K562 (cell line): ENCODE results near the gene SEC24C. TPM values are rescaled to one million over a fixed set of nuclear protein-coding genes. Genes with fewer than 3 reads are reported as not detected.

ENCODE experiments used
- ATAC-seq: fragments of 200-7000 bp; cut with Tn5 transposase; 3 replicates; pipeline ENCODE4 v1.9.1; 2020; ENCODE audit warnings: moderate library complexity
- BruUV-seq: library from RNA; stranded (reverse); fragments of 400-500 nt; replicated peaks from 2 replicates; lab custom pipeline; 2021; lab: Mats Ljungman, UMichigan
- CTCF ChIA-PET: fragments of 300-600 bp; formaldehyde crosslinking; extraction: SDS; loops from one replicate; lab custom pipeline; 2021; ENCODE audit warnings: low intra/inter-chr PET ratio; lab: Yijun Ruan, JAX
- POLR2A ChIA-PET: fragments of 300-600, 350-650 bp; sonication (Branson Sonifier 250); formaldehyde crosslinking; extraction: SDS; loops from one replicate; lab custom pipeline; 2021; ENCODE audit warnings: antibody characterized with exemption, inconsistent platforms; lab: Yijun Ruan, JAX
- DNase-seq, 4 experiments: peaks; one replicate each; pipeline versions ENCODE4 v3.0.0 to v3.0.0-alpha.2; 2011 to 2018; ENCODE audit warnings: low spot score in 3 of 4, mixed read lengths in 3 of 4; ENCODE audit errors: extremely low read depth in 1 of 4
- FAIRE-seq: peaks from 2 replicates; lab custom pipeline; 2011; peaks lifted over from hg19 to GRCh38; lab: Jason Lieb, UNC
- H2AFZ ChIP-seq: 2 replicates; pipeline ENCODE4 v1.6.0; 2011; ENCODE audit warnings: low read depth, low read length, control low read depth, inconsistent platforms
- H3K27ac ChIP-seq: fragments of 200-600 bp; 3 replicates; pipeline ENCODE4 v1.8.0; 2011; ENCODE audit warnings: low read depth, mild to moderate bottlenecking, control low read depth, inconsistent platforms, low read length, moderate library complexity, mixed read lengths; ENCODE audit errors: extremely low read depth
- H3K27me3 ChIP-seq, 2 experiments: fragments of 300-600 bp in 1 of 2; 2 replicates in 1 of 2; 3 replicates in 1 of 2; pipeline versions ENCODE4 v1.6.0 to v1.8.0; 2011; ENCODE audit warnings: inconsistent platforms in 2 of 2, low read length in 2 of 2, mild to moderate bottlenecking in 1 of 2, mixed read lengths in 1 of 2, moderate library complexity in 1 of 2; ENCODE audit not compliant: control insufficient read depth in 2 of 2, insufficient read depth in 2 of 2
- H3K36me3 ChIP-seq: fragments of 300-600 bp; 3 replicates; pipeline ENCODE4 v1.8.0; 2011; ENCODE audit warnings: mild to moderate bottlenecking, low read length, inconsistent platforms; ENCODE audit not compliant: control insufficient read depth, insufficient read depth
- H3K4me1 ChIP-seq, 2 experiments: fragments of 200-600 bp in 1 of 2; replicated peaks in 1 of 2; 2 replicates in 1 of 2; 3 replicates in 1 of 2; pipeline versions ENCODE4 v1.5.1 to v1.8.0; 2011; ENCODE audit warnings: inconsistent platforms in 2 of 2, low read length in 2 of 2, mild to moderate bottlenecking in 1 of 2, mixed read lengths in 1 of 2, moderate library complexity in 1 of 2; ENCODE audit not compliant: control insufficient read depth in 2 of 2, insufficient read depth in 2 of 2
- H3K4me2 ChIP-seq: 2 replicates; pipeline ENCODE4 v1.6.1; 2011; ENCODE audit warnings: low read length, control low read depth, inconsistent platforms, mixed read lengths; ENCODE audit not compliant: insufficient read depth
- H3K4me3 ChIP-seq: fragments of 200-600 bp; sonication (generic), shearing (Covaris generic); 2 replicates; pipeline ENCODE4 v1.5.1; 2016; ENCODE audit warnings: control low read depth, inconsistent platforms
- H3K79me2 ChIP-seq: fragments of 200-600 bp; 3 replicates; pipeline ENCODE4 v1.8.0; 2011; ENCODE audit warnings: low read length, inconsistent platforms; ENCODE audit not compliant: control insufficient read depth, insufficient read depth
- H3K9ac ChIP-seq, 2 experiments: 2 replicates each; pipeline versions ENCODE4 v1.6.0 to v1.6.1; 2011; ENCODE audit warnings: low read depth in 2 of 2, low read length in 2 of 2, control low read depth in 1 of 2, inconsistent platforms in 1 of 2, mild to moderate bottlenecking in 1 of 2, mixed read lengths in 1 of 2; ENCODE audit not compliant: insufficient read depth in 1 of 2
- H3K9me1 ChIP-seq: one replicate; pipeline ENCODE4 v1.6.0; 2011; ENCODE audit warnings: inconsistent platforms, mild to moderate bottlenecking, low read length, moderate library complexity; ENCODE audit not compliant: control insufficient read depth, insufficient read depth
- H3K9me3 ChIP-seq: replicated peaks from 2 replicates; pipeline ENCODE4 v1.5.1; 2011; ENCODE audit warnings: low read depth, low read length, inconsistent platforms; ENCODE audit not compliant: control insufficient read depth, insufficient read depth
- H4K20me1 ChIP-seq: replicated peaks from 2 replicates; pipeline ENCODE4 v1.6.1; 2011; ENCODE audit warnings: low read length, inconsistent platforms, mixed read lengths; ENCODE audit not compliant: control insufficient read depth, insufficient read depth
- KLF6 ChIP-seq: fragments of 250-450 bp; sonication (Bioruptor Pico); IDR thresholded peaks from 2 replicates; pipeline ENCODE4 v1.4.0; 2020; ENCODE audit warnings: mild to moderate bottlenecking, moderate library complexity, borderline replicate concordance
- POLR2G ChIP-seq: fragments of 200-400 bp; formaldehyde crosslinking; IDR thresholded peaks from 2 replicates; pipeline ENCODE4 v1.6.1; 2017; ENCODE audit warnings: low read depth, mild to moderate bottlenecking, antibody characterized with exemption, low read length, moderate library complexity
- ZNF644 ChIP-seq: fragments of 200-800 bp; sonication (Bioruptor generic); IDR thresholded peaks from 2 replicates; pipeline ENCODE4 v1.6.1; 2016; ENCODE audit warnings: low read depth, missing genetic modification characterization, missing compliant biosample characterization
- ZNF695 ChIP-seq: fragments of 450-650 bp; formaldehyde crosslinking; IDR thresholded peaks from 2 replicates; pipeline ENCODE4 v1.4.0; 2020; ENCODE audit warnings: mild to moderate bottlenecking, moderate library complexity
- WGBS: fragments of 100-300 bp; shearing (Covaris generic); methylation state at CpG from one replicate; pipeline ENCODE4 v1.1.6; 2016; ENCODE audit warnings: low coverage, mixed read lengths; ENCODE audit not compliant: insufficient coverage; ENCODE audit errors: missing lambda C conversion rate; 5-methylcytosine and 5-hydroxymethylcytosine counted together
- in situ Hi-C: fragments of 300-500 bp; cut with MboI; formaldehyde crosslinking; loops from 4 replicates; pipeline ENCODE4 v1.15.0; 2018; ENCODE audit warnings: inconsistent platforms, mixed read lengths
- intact Hi-C: fragments of 100-400 bp; cut with micrococcal nuclease; formaldehyde crosslinking; loops from 2 replicates; pipeline ENCODE4 v1.14.2; 2022
- polyA plus RNA-seq, 8 experiments: library from polyadenylated mRNA; depleted of rRNA in 4 of 8; stranded (reverse) in 5 of 8; unstranded in 3 of 8; fragments of >200 nt; fragmentation: Nextera tagmentation in 2 of 8; fragmentation: Illumina TruSeq in 1 of 8; extraction: Ambion mirVana in 2 of 8; extraction: Trizol in 1 of 8; gene quantifications; 2 replicates each; pipeline versions ENCODE4 v1.2.1 to v1.2.3, GENCODE V29; 2011 to 2014; ENCODE audit warnings: inconsistent platforms in 1 of 8, missing spikeins in 1 of 8
- total RNA-seq, 7 experiments: library from RNA; depleted of rRNA in 6 of 7; stranded (reverse); fragments of >200 nt in 6 of 7; fragmentation: Illumina TruSeq in 2 of 7; extraction: Trizol in 2 of 7; gene quantifications; 2 replicates each; pipeline versions ENCODE4 v1.2.1 to v1.2.3, GENCODE V29; 2011 to 2021; ENCODE audit warnings: low replicate concordance in 1 of 7
- TF ChIP-seq, protein P1 (sequence below): IDR thresholded peaks from 2 replicates; pipeline ENCODE4 v1.6.1; 2011; ENCODE audit not compliant: insufficient read length; ENCODE audit errors: extremely low read depth

Gene SEC24C
- total and polyA plus RNA-seq, 9 of the 15 experiments (the other 6 are each of a cell fraction or from before 2014, with no cell fraction given) = 19.0 to 115 (median 70.5) TPM

DNA sequence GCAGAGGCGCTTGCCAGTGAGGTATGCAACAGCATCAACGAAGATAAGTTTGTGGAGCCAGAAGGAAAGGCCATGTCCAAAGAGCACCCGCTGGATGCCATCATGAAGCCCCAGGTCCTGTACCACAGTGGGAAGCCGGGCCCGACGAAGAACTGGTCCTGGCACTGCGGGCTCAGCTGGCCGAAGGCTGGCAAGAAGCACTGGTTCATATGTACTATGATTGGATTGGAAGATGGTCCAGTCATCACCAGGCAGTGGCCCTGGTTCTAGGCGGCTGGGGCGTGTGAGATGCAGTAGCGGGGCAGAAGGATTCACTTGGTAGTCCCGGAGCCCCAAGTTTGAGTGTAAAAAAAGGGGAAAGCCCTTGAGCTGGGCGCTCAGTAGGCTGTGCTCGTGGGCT is 63.3 kb downstream of the SEC24C start:
- H3K36me3 ChIP-seq = peaks cover 56% of the 10 kb centered on the region
- H3K9me1 ChIP-seq = no peaks in the 10 kb centered on the region
- no TSS peak for BruUV-seq
- ATAC-seq = no peak
- no peaks in the 10 kb centered on the region for H3K9me3 ChIP-seq
- no peak overlapping the region for H3K27ac ChIP-seq
- peaks cover 13% of the 10 kb centered on the region for H3K79me2 ChIP-seq
- no peak for TF ChIP-seq ZNF644
- TF ChIP-seq, protein P1, sequence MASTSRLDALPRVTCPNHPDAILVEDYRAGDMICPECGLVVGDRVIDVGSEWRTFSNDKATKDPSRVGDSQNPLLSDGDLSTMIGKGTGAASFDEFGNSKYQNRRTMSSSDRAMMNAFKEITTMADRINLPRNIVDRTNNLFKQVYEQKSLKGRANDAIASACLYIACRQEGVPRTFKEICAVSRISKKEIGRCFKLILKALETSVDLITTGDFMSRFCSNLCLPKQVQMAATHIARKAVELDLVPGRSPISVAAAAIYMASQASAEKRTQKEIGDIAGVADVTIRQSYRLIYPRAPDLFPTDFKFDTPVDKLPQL = no peak
- TF ChIP-seq POLR2G = peak; percentile 15; the same call in 1 of the 2 replicates
- no peak for TF ChIP-seq ZNF695
- 0 out of 2 replicates have a peak, but pooled peaks have one; percentile 20 for TF ChIP-seq KLF6 (CRISPR knock-in tag)
- TF ChIP-seq, all 486 proteins: peak for 2
- Histone ChIP-seq H3K27me3 (no peaks in the 10 kb centered on the region), H3K4me3 (no peak overlapping the region), H3K9ac (0 out of 4 replicates have a peak overlapping the region, but pooled peaks of 1 of the 2 experiments have one; percentile 36), H3K4me1 (peaks cover 23 to 40% of the 10 kb centered on the region in 2 experiments), H3K4me2 (no peak overlapping the region), H4K20me1 (peaks cover 5% of the 10 kb centered on the region; the same call in 1 of the 2 replicates), H2AFZ (no peak overlapping the region)
- in situ Hi-C loops = no loop called here
- DNase-seq = no peak
- CTCF ChIA-PET = no interaction called here
- WGBS = 95% methylated on average over 14 of the region's 14 CpGs
- intact Hi-C loops = no loop called here
- POLR2A ChIA-PET = interaction anchor here (1.0 to 3.6 kb wide), 3 partner anchors 8 to 33 kb away, joined by 3 to 20 read pairs (median 4); no protein-coding TSS in a partner anchor
- FAIRE-seq = no peak
